GM23338 (cell line): ENCODE measurements around the gene ATP4B. TPM values are rescaled to one million over a fixed set of nuclear protein-coding genes. Genes with fewer than 3 reads are reported as not detected.

ENCODE experiments used
- ATAC-seq: fragments of 200-7000 bp; cut with Tn5 transposase; 3 replicates; pipeline ENCODE4 v1.9.1; 2020
- DNase-seq: peaks from one replicate; pipeline ENCODE4 v3.0.0-alpha.2; 2015; ENCODE audit warnings: low spot score
- H2AFZ ChIP-seq: fragments of 200-600 bp; sonication (generic); 2 replicates; pipeline ENCODE4 v1.8.0; 2016; ENCODE audit warnings: antibody characterized with exemption, mild to moderate bottlenecking, moderate library complexity
- H3F3A ChIP-seq: fragments of 200-600 bp; sonication (generic); replicated peaks from 2 replicates; pipeline ENCODE4 v1.8.0; 2017; ENCODE audit warnings: antibody characterized with exemption, mixed run types, low read depth
- H3K27ac ChIP-seq: fragments of 200-600 bp; sonication (generic); 2 replicates; pipeline ENCODE4 v1.6.1; 2016; ENCODE audit warnings: low read depth
- H3K27me3 ChIP-seq: fragments of 200-600 bp; sonication (generic); 2 replicates; pipeline ENCODE4 v1.8.0; 2016; ENCODE audit warnings: mild to moderate bottlenecking, mixed run types, moderate library complexity; ENCODE audit not compliant: insufficient read depth
- H3K36me3 ChIP-seq: fragments of 200-600 bp; sonication (generic); 2 replicates; pipeline ENCODE4 v1.8.0; 2016; ENCODE audit warnings: mild to moderate bottlenecking; ENCODE audit not compliant: insufficient read depth
- H3K4me1 ChIP-seq: fragments of 200-600 bp; sonication (generic); 2 replicates; pipeline ENCODE4 v1.8.0; 2016; ENCODE audit warnings: mild to moderate bottlenecking, moderate library complexity; ENCODE audit not compliant: insufficient read depth
- H3K4me2 ChIP-seq: fragments of 200-600 bp; sonication (generic); 2 replicates; pipeline ENCODE4 v1.7.1; 2017; ENCODE audit warnings: mixed run types
- H3K4me3 ChIP-seq: fragments of 200-600 bp; sonication (generic); 2 replicates; pipeline ENCODE4 v1.6.1; 2016; ENCODE audit warnings: mixed run types
- H3K79me2 ChIP-seq: fragments of 200-600 bp; sonication (generic); replicated peaks from 2 replicates; pipeline ENCODE4 v1.8.0; 2017; ENCODE audit warnings: mild to moderate bottlenecking; ENCODE audit not compliant: insufficient read depth
- H3K9me2 ChIP-seq: fragments of 200-600 bp; sonication (generic); 2 replicates; pipeline ENCODE4 v1.8.0; 2017; ENCODE audit not compliant: insufficient read depth
- H4K20me1 ChIP-seq: fragments of 200-600 bp; sonication (generic); replicated peaks from 2 replicates; pipeline ENCODE4 v1.8.0; 2017; ENCODE audit warnings: mild to moderate bottlenecking; ENCODE audit not compliant: insufficient read depth
- H3K27ac Mint-ChIP-seq: 2 replicates; pipeline ENCODE4 v1.8.0; 2020; ENCODE audit warnings: inconsistent platforms, mild to moderate bottlenecking, moderate library complexity, mixed read lengths
- H3K27me3 Mint-ChIP-seq: 3 replicates; pipeline ENCODE4 v1.8.0; 2022; ENCODE audit warnings: low read depth, mild to moderate bottlenecking, moderate library complexity, mixed read lengths, inconsistent platforms; ENCODE audit not compliant: insufficient read depth, poor library complexity
- H3K36me3 Mint-ChIP-seq: 3 replicates; pipeline ENCODE4 v1.8.0; 2021; ENCODE audit warnings: low read depth, mild to moderate bottlenecking, inconsistent platforms, moderate library complexity, mixed read lengths
- H3K4me1 Mint-ChIP-seq: 3 replicates; pipeline ENCODE4 v1.8.0; 2020; ENCODE audit warnings: mild to moderate bottlenecking, inconsistent platforms, mixed read lengths
- H3K4me3 Mint-ChIP-seq: 3 replicates; pipeline ENCODE4 v1.8.0; 2021; ENCODE audit warnings: moderate library complexity, mild to moderate bottlenecking, inconsistent platforms, mixed read lengths
- H3K9me3 Mint-ChIP-seq: 3 replicates; pipeline ENCODE4 v1.8.0; 2020; ENCODE audit warnings: moderate library complexity, mild to moderate bottlenecking, inconsistent platforms, mixed read lengths
- CREB1 ChIP-seq: fragments of 250-450 bp; sonication (Bioruptor Pico); IDR thresholded peaks from 2 replicates; pipeline ENCODE4 v1.5.0; 2020; ENCODE audit warnings: low read depth, mild to moderate bottlenecking, moderate library complexity
- CTCF ChIP-seq, 2 experiments: fragments of 200-600 bp in 1 of 2; sonication (generic) in 1 of 2; conservative IDR thresholded peaks; 2 replicates each; pipeline versions ENCODE4 v1.5.1 to v1.6.1; 2016 to 2017; ENCODE audit warnings: antibody characterized with exemption in 2 of 2, low read depth in 2 of 2, mild to moderate bottlenecking in 2 of 2, moderate library complexity in 1 of 2
- EZH2phosphoT487 ChIP-seq: fragments of 200-600 bp; sonication (generic); IDR thresholded peaks from one replicate; pipeline ENCODE4 v1.8.1; 2018; ENCODE audit warnings: antibody characterized with exemption; ENCODE audit not compliant: unreplicated experiment
- REST ChIP-seq: IDR thresholded peaks from one replicate; pipeline ENCODE4 v1.6.1; 2018; ENCODE audit warnings: antibody characterized with exemption; ENCODE audit not compliant: unreplicated experiment
- ZNF114 ChIP-seq: fragments of 250-450 bp; sonication (Bioruptor Pico); IDR thresholded peaks from 2 replicates; pipeline ENCODE4 v1.5.0; 2020; ENCODE audit warnings: mild to moderate bottlenecking, moderate library complexity
- ZNF331 ChIP-seq: fragments of 250-450 bp; sonication (Bioruptor Pico); IDR thresholded peaks from 2 replicates; pipeline ENCODE4 v1.5.0; 2020; ENCODE audit warnings: low read depth, mild to moderate bottlenecking, moderate library complexity
- ZNF462 ChIP-seq: fragments of 250-450 bp; sonication (Bioruptor Pico); IDR thresholded peaks from 2 replicates; pipeline ENCODE4 v1.5.0; 2020; ENCODE audit warnings: mild to moderate bottlenecking, moderate library complexity
- polyA plus RNA-seq: library from polyadenylated mRNA; unstranded; fragments of >200 nt; fragmentation: Nextera tagmentation; extraction: Ambion mirVana; gene quantifications from 2 replicates; pipeline ENCODE4 v1.2.1, GENCODE V29; 2016
- total RNA-seq: library from RNA; depleted of rRNA; stranded (reverse); fragments of >200 nt; shearing (Covaris generic); gene quantifications from 2 replicates; pipeline ENCODE4 v1.2.3, GENCODE V29; 2014

ATP4B gene
- total and polyA plus RNA-seq, 2 experiments from 2014 or later = not detected

GRCh38 chr13:113665597-113666328 is 7.8 kb upstream of the ATP4B start:
- Histone ChIP-seq H3K4me2 (no peak overlapping the region), H3K79me2 (no peaks in the 10 kb centered on the region), H3K9me2 (no peaks in the 10 kb centered on the region), H3F3A (no peaks in the 10 kb centered on the region), H2AFZ (no peak overlapping the region), H3K36me3 (no peaks in the 10 kb centered on the region), H4K20me1 (no peaks in the 10 kb centered on the region), H3K4me1 (no peaks in the 10 kb centered on the region), H3K4me3 (no peak overlapping the region), H3K27me3 (no peaks in the 10 kb centered on the region), H3K27ac (no peak overlapping the region)
- peaks cover 4% of the 10 kb centered on the region for H3K27me3 Mint-ChIP-seq
- H3K9me3 Mint-ChIP-seq = no peaks in the 10 kb centered on the region; the same call in 2 of the 3 replicates
- no peaks in the 10 kb centered on the region for H3K36me3 Mint-ChIP-seq
- ATAC-seq (no peak), DNase-seq (no peak)
- H3K27ac Mint-ChIP-seq = no peak overlapping the region
- TF ChIP-seq CTCF (conservative IDR thresholded peaks at IDR 0.05; ENCODE audit: low read depth in 2 of 2) = no peak
- no peak for TF ChIP-seq REST
- TF ChIP-seq ZNF331 (CRISPR knock-in tag) = no peak
- no peak for TF ChIP-seq CREB1 (CRISPR knock-in tag)
- no peak for TF ChIP-seq EZH2phosphoT487
- no peak for TF ChIP-seq ZNF114
- H3K4me1 Mint-ChIP-seq = peaks cover 5% of the 10 kb centered on the region; the same call in 2 of the 3 replicates
- no peak overlapping the region for H3K4me3 Mint-ChIP-seq

- H2AFZ ChIP-seq = peak overlapping the region; percentile 43; the same call in 1 of the 2 replicates
- TF ChIP-seq ZNF462 (CRISPR knock-in tag) (no peak), ZNF331 (CRISPR knock-in tag) (no peak)
Measured at GRCh38 chr13:113664751-113665596, 7.0 kb upstream of the ATP4B start.

More at GRCh38 chr13:113664751-113665596, 7.0 kb upstream of the ATP4B start:
- DNase-seq (no peak), ATAC-seq (no peak)
- Histone ChIP-seq H3K27me3 (no peaks in the 10 kb centered on the region), H3K4me1 (no peaks in the 10 kb centered on the region), H4K20me1 (no peaks in the 10 kb centered on the region), H3K79me2 (no peaks in the 10 kb centered on the region), H3K4me2 (no peak overlapping the region), H3K27ac (no peak overlapping the region), H3F3A (no peaks in the 10 kb centered on the region), H3K36me3 (no peaks in the 10 kb centered on the region), H3K9me2 (no peaks in the 10 kb centered on the region), H3K4me3 (no peak overlapping the region)
- Mint-ChIP-seq H3K4me3 (no peak overlapping the region), H3K27ac (no peak overlapping the region), H3K9me3 (no peaks in the 10 kb centered on the region; the same call in 2 of the 3 replicates), H3K36me3 (no peaks in the 10 kb centered on the region), H3K27me3 (peaks cover 4% of the 10 kb centered on the region), H3K4me1 (peaks cover 5% of the 10 kb centered on the region; the same call in 2 of the 3 replicates)
